MM.1S (cell line): ENCODE results near the gene PIP4K2B.

Experiments used
- CTCF ChIP-seq: fragments of 300-600 bp; sonication (generic); IDR thresholded peaks from 2 replicates; pipeline ENCODE4 v1.5.1; 2016; ENCODE audit warnings: antibody characterized with exemption, low read length, mixed read lengths
- EZH2 ChIP-seq: fragments of 300-600 bp; sonication (generic); optimal IDR thresholded peaks from 2 replicates; pipeline ENCODE3; 2017; ENCODE audit warnings: low read depth, mild to moderate bottlenecking, antibody characterized with exemption, low read length, mixed read lengths

- TF ChIP-seq CTCF (no peak), EZH2 (no peak)
These were observed 943 bp upstream of the PIP4K2B start for GRCh38 chr17:38800237-38800760.
